Hematopoietic multipotent progenitor cell (in vitro differentiated cells): ENCODE measurements around the gene MEAK7. TPM values are rescaled to one million over a fixed set of nuclear protein-coding genes. Genes with fewer than 3 reads are reported as not detected.

Source experiments
- total RNA-seq: library from RNA; depleted of rRNA; stranded (reverse); fragments of >200 nt; gene quantifications from one replicate; pipeline ENCODE4 v1.2.3, GENCODE V29; 2012

The MEAK7 gene
- total RNA-seq, 1 donor = 7.8 TPM

Other genes starting within 250 kb of the MEAK7 start
- 2.4 TPM for gene WFDC1, start 209.8 kb downstream of the MEAK7 start, total RNA-seq
- under 0.01 TPM for gene ATP2C2, start 136.1 kb downstream of the MEAK7 start, total RNA-seq
- 31.8 TPM for gene COTL1, start 113.4 kb upstream of the MEAK7 start, total RNA-seq
- gene KLHL36, start 143.9 kb upstream of the MEAK7 start, total RNA-seq = 63.0 TPM
- 112 TPM for gene USP10, start 195.3 kb upstream of the MEAK7 start, total RNA-seq